Chondrocyte (in vitro differentiated cells): ENCODE measurements around the gene SLC14A1. TPM values are rescaled to one million over a fixed set of nuclear protein-coding genes. Genes with fewer than 3 reads are reported as not detected.

ENCODE experiments used
- DNase-seq: peaks from one replicate; pipeline ENCODE4 v3.0.0; 2021; ENCODE audit warnings: mixed read lengths, low spot score
- H3K27ac Mint-ChIP-seq: one replicate; pipeline ENCODE4 v1.8.0; 2021; ENCODE audit warnings: mild to moderate bottlenecking, moderate library complexity, mixed read lengths; ENCODE audit not compliant: unreplicated experiment
- H3K27me3 Mint-ChIP-seq: 2 replicates; pipeline ENCODE4 v1.8.0; 2021; ENCODE audit warnings: low read depth, mixed read lengths
- H3K36me3 Mint-ChIP-seq: 2 replicates; pipeline ENCODE4 v1.8.0; 2021; ENCODE audit warnings: low read depth, mixed read lengths
- H3K4me1 Mint-ChIP-seq: 2 replicates; pipeline ENCODE4 v1.8.0; 2021; ENCODE audit warnings: low read depth, mild to moderate bottlenecking, mixed read lengths
- H3K4me3 Mint-ChIP-seq: one replicate; pipeline ENCODE4 v1.8.0; 2021; ENCODE audit warnings: mild to moderate bottlenecking, moderate library complexity, mixed read lengths; ENCODE audit not compliant: unreplicated experiment
- H3K9me3 Mint-ChIP-seq: 2 replicates; pipeline ENCODE4 v1.8.0; 2021; ENCODE audit warnings: low read depth, mixed read lengths
- CTCF ChIP-seq: fragments of 200-600 bp; sonication (generic); IDR thresholded peaks from 2 replicates; pipeline ENCODE4 v1.5.0; 2021; ENCODE audit warnings: antibody characterized with exemption, mild to moderate bottlenecking, moderate library complexity
- total RNA-seq: library from RNA; stranded (reverse); gene quantifications from 3 replicates; pipeline ENCODE4 v1.2.1, GENCODE V29; 2021

SLC14A1 gene
- total RNA-seq, 1 donor from 2014 or later = 0.25 TPM

GRCh38 chr18:45793264-45793965 is 69.4 kb downstream of the SLC14A1 start:
- Mint-ChIP-seq H3K27me3 (no peaks in the 10 kb centered on the region), H3K27ac (peak overlapping the region; percentile 86), H3K4me3 (no peak overlapping the region), H3K9me3 (peaks cover 14% of the 10 kb centered on the region), H3K4me1 (peaks cover 23% of the 10 kb centered on the region), H3K36me3 (peaks cover 3% of the 10 kb centered on the region)
- TF ChIP-seq CTCF = no peak
- no peak for DNase-seq

- TF ChIP-seq CTCF = peak; percentile 21
- H3K27me3 Mint-ChIP-seq = no peaks in the 10 kb centered on the region
- peaks cover 11% of the 10 kb centered on the region for H3K36me3 Mint-ChIP-seq
- no peak for DNase-seq
- H3K27ac Mint-ChIP-seq = peak overlapping the region; percentile 93
- peaks cover 37% of the 10 kb centered on the region for H3K4me1 Mint-ChIP-seq
- H3K4me3 Mint-ChIP-seq = no peak overlapping the region
- peaks cover 25% of the 10 kb centered on the region for H3K9me3 Mint-ChIP-seq
These were observed 77.5 kb downstream of the SLC14A1 start for GRCh38 chr18:45801416-45802004.

Other genes starting within 250 kb of the SLC14A1 start
- gene SLC14A2, start 108.7 kb upstream of the SLC14A1 start, total RNA-seq = not detected in 3 replicates
- gene SIGLEC15, start 101.5 kb downstream of the SLC14A1 start, total RNA-seq = 0.41 to 0.85 TPM (median 0.72 TPM) in 3 replicates
- gene EPG5, start 243.1 kb downstream of the SLC14A1 start, total RNA-seq = 23.3 to 28.9 TPM (median 24.5 TPM) in 3 replicates